PC-3 (cell line): ENCODE data around the gene MARK4. TPM values are rescaled to one million over a fixed set of nuclear protein-coding genes. Genes with fewer than 3 reads are reported as not detected.
A peak's percentile ranks its signal among the peaks of the same experiment; 100 is the strongest.

Experiments used
- ATAC-seq: fragments of 200-7000 bp; cut with Tn5 transposase; 2 replicates; pipeline ENCODE4 v1.9.1; 2020; ENCODE audit warnings: mild to moderate bottlenecking, moderate library complexity
- Bru-seq: library from RNA; stranded (reverse); fragments of 400-500 nt; gene quantifications from one replicate; lab custom pipeline; 2021; lab: Mats Ljungman, UMichigan
- BruChase-seq, 2 experiments: library from RNA; stranded (reverse); fragments of 400-500 nt; gene quantifications; one replicate each; lab custom pipeline; 2021; lab: Mats Ljungman, UMichigan
- BruUV-seq: library from RNA; stranded (reverse); fragments of 400-500 nt; replicated peaks from 2 replicates; lab custom pipeline; 2021; lab: Mats Ljungman, UMichigan
- CTCF ChIA-PET: fragments of 300-600 bp; sonication (Branson Sonifier 250); formaldehyde crosslinking; loops from one replicate; lab custom pipeline; 2022; ENCODE audit warnings: antibody characterized with exemption; lab: Charles Lee
- POLR2A ChIA-PET: fragments of 300-600 bp; sonication (Branson Sonifier 250); formaldehyde crosslinking; loops from one replicate; lab custom pipeline; 2022; ENCODE audit warnings: antibody characterized with exemption; ENCODE audit not compliant: unreplicated experiment; lab: Charles Lee
- DNase-seq: peaks from one replicate; pipeline ENCODE4 v3.0.0-alpha.2; 2015
- H2AFZ ChIP-seq: fragments of 300-600 bp; sonication (generic); 2 replicates; pipeline ENCODE4 v1.6.0; 2016; ENCODE audit warnings: antibody characterized with exemption, low read length
- H3F3A ChIP-seq: fragments of 300-600 bp; sonication (generic); one replicate; pipeline ENCODE4 v1.6.0; 2017; ENCODE audit warnings: antibody characterized with exemption, low read length, control low read depth, mild to moderate bottlenecking; ENCODE audit not compliant: unreplicated experiment
- H3K27ac ChIP-seq: fragments of 300-600 bp; sonication (generic); 2 replicates; pipeline ENCODE4 v1.5.1; 2016; ENCODE audit warnings: mild to moderate bottlenecking, low read length
- H3K27me3 ChIP-seq: fragments of 300-600 bp; sonication (generic); 2 replicates; pipeline ENCODE4 v1.6.1; 2016; ENCODE audit warnings: low read length, mixed read lengths
- H3K36me3 ChIP-seq: fragments of 300-600 bp; sonication (generic); 2 replicates; pipeline ENCODE4 v1.6.1; 2016; ENCODE audit warnings: low read depth, mixed run types, low read length, mixed read lengths
- H3K4me1 ChIP-seq: fragments of 300-600 bp; sonication (generic); 2 replicates; pipeline ENCODE4 v1.5.1; 2016; ENCODE audit warnings: low read length; ENCODE audit not compliant: insufficient read depth
- H3K4me2 ChIP-seq: fragments of 300-600 bp; sonication (generic); 2 replicates; pipeline ENCODE4 v1.6.0; 2016; ENCODE audit warnings: low read length
- H3K4me3 ChIP-seq: fragments of 300-600 bp; sonication (generic); 2 replicates; pipeline ENCODE4 v1.5.1; 2016; ENCODE audit warnings: mild to moderate bottlenecking, low read length, mixed read lengths
- H3K79me2 ChIP-seq: fragments of 300-600 bp; sonication (generic); 2 replicates; pipeline ENCODE4 v1.6.1; 2017; ENCODE audit warnings: low read length, mixed read lengths
- H3K9ac ChIP-seq: fragments of 300-600 bp; sonication (generic); 2 replicates; pipeline ENCODE4 v1.6.0; 2016; ENCODE audit warnings: mild to moderate bottlenecking, low read length
- H3K9me2 ChIP-seq: fragments of 300-600 bp; sonication (generic); replicated peaks from 2 replicates; pipeline ENCODE4 v1.6.1; 2016; ENCODE audit warnings: mixed run types, low read length, mixed read lengths
- H3K9me3 ChIP-seq: fragments of 300-600 bp; sonication (generic); 2 replicates; pipeline ENCODE4 v1.6.1; 2016; ENCODE audit warnings: low read length, mixed read lengths
- H4K20me1 ChIP-seq: fragments of 300-600 bp; sonication (generic); 2 replicates; pipeline ENCODE4 v1.6.1; 2016; ENCODE audit warnings: low read length, mixed read lengths
- EZH2 ChIP-seq: fragments of 300-600 bp; sonication (generic); IDR thresholded peaks from one replicate; pipeline ENCODE4 v1.6.1; 2017; ENCODE audit warnings: antibody characterized with exemption, mild to moderate bottlenecking, low read length; ENCODE audit not compliant: unreplicated experiment
- EZH2phosphoT487 ChIP-seq: fragments of 300-600 bp; sonication (generic); IDR thresholded peaks from 2 replicates; pipeline ENCODE4 v1.6.1; 2018; ENCODE audit warnings: mild to moderate bottlenecking, antibody characterized with exemption, low read length, borderline replicate concordance
- intact Hi-C: fragments of 100-400 bp; cut with micrococcal nuclease; formaldehyde crosslinking; loops from 2 replicates; pipeline ENCODE4 v1.9.0; 2023
- long read RNA-seq: library from polyadenylated mRNA; unstranded; transcript quantifications from one replicate; pipeline ENCODE4 v2.0.0, GENCODE V29; 2021; ENCODE audit not compliant: unreplicated experiment
- total RNA-seq: library from RNA; depleted of rRNA; stranded (reverse); fragments of >200 nt; gene quantifications from 2 replicates; pipeline ENCODE4 v1.2.3, GENCODE V29; 2014; rRNA removed
- TF ChIP-seq, protein P1 (sequence below): fragments of 300-600 bp; sonication (generic); conservative IDR thresholded peaks from 2 replicates; pipeline ENCODE4 v1.5.1; 2017; ENCODE audit warnings: antibody characterized with exemption, low read depth, mild to moderate bottlenecking, low read length

Gene MARK4
- total RNA-seq (12.1 and 21.8 TPM in 2 replicates), Bru-seq, nascent RNA (percentile 51 among the genes with signal in this experiment), BruChase-seq, experiment 1, labeled RNA remaining after a 6-hour chase (percentile 64 among the genes with signal in this experiment), BruChase-seq, experiment 2, labeled RNA remaining after a 2-hour chase (percentile 59 among the genes with signal in this experiment)
- long read RNA-seq, partial matches to known transcripts: 33 of 42 reads
- long read RNA-seq, other reads (novel, unspliced or antisense): 9 of 42 reads

DNA sequence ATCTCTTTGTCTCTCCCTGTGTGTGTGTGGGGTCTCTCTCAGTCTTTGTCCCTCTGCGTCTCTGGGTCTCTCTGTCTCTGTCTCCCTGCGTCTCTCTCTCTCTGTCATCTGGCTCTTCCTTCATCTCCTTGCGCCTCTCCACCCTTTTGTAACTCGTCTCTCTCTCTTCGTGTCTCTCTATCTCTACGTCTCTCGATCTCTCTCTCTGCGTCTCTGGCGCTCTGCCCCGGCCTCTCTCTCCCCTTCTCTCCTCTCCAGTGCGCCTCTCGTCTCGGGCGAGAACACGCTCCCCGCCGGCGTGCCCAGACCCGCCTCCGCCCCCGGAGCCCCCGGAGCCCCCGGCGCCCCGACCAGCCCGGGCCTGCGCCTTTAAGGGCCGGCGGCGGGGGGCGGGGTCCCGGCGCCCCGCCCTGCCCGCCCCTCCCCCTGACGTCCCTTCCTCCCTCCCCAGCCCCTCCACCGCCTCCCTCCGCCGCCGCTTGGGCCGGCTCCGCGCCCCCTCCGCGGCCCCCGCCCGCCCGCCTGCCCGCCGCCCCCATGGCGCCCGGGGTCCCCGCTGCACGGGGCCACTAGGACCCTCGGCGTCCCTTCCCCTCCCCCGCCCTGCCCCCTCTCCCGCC, at the start of gene MARK4:
MARK4 (plus strand) TSS at position 440 of the 620 bp plus-strand sequence. CDS start 318 bp downstream, outside the sequence.
- H3K4me2 ChIP-seq: peak within 1 kb of the TSS; percentile 97
- intact Hi-C loops: loop anchor here (10.0 kb wide), 1 partner anchor 236 kb away; no protein-coding TSS in a partner anchor
- no peaks in the 10 kb centered on the region for H3K36me3 ChIP-seq
- ChIA-PET CTCF (interaction anchor here (0.6 kb wide), 2 partner anchors 32 to 191 kb away, joined by 4 to 13 read pairs; no protein-coding TSS in a partner anchor), POLR2A (no interaction called here)
- H2AFZ ChIP-seq: peak within 1 kb of the TSS; percentile 99
- peaks cover 32% of the 10 kb centered on the region for H3K79me2 ChIP-seq
- no peaks in the 10 kb centered on the region for H4K20me1 ChIP-seq
- no peaks in the 10 kb centered on the region for H3K9me3 ChIP-seq
- no peak within 1 kb of the TSS for H3K27ac ChIP-seq
- DNase-seq (peak; percentile 54), ATAC-seq (peak; percentile 69)
- peaks cover 10% of the 10 kb centered on the region; the same call in 1 of the 2 replicates for H3K4me1 ChIP-seq
- TF ChIP-seq, protein P1, sequence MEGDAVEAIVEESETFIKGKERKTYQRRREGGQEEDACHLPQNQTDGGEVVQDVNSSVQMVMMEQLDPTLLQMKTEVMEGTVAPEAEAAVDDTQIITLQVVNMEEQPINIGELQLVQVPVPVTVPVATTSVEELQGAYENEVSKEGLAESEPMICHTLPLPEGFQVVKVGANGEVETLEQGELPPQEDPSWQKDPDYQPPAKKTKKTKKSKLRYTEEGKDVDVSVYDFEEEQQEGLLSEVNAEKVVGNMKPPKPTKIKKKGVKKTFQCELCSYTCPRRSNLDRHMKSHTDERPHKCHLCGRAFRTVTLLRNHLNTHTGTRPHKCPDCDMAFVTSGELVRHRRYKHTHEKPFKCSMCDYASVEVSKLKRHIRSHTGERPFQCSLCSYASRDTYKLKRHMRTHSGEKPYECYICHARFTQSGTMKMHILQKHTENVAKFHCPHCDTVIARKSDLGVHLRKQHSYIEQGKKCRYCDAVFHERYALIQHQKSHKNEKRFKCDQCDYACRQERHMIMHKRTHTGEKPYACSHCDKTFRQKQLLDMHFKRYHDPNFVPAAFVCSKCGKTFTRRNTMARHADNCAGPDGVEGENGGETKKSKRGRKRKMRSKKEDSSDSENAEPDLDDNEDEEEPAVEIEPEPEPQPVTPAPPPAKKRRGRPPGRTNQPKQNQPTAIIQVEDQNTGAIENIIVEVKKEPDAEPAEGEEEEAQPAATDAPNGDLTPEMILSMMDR: no peak
- TF ChIP-seq EZH2phosphoT487 (no peak), EZH2 (no peak)
- peak within 1 kb of the TSS; percentile 45 for H3K9ac ChIP-seq
- BruUV-seq: no TSS peak
- H3K27me3 ChIP-seq: no peaks in the 10 kb centered on the region
- no peaks in the 10 kb centered on the region for H3K9me2 ChIP-seq
- no peaks in the 10 kb centered on the region for H3F3A ChIP-seq
- peak within 1 kb of the TSS; percentile 78 for H3K4me3 ChIP-seq

DNA sequence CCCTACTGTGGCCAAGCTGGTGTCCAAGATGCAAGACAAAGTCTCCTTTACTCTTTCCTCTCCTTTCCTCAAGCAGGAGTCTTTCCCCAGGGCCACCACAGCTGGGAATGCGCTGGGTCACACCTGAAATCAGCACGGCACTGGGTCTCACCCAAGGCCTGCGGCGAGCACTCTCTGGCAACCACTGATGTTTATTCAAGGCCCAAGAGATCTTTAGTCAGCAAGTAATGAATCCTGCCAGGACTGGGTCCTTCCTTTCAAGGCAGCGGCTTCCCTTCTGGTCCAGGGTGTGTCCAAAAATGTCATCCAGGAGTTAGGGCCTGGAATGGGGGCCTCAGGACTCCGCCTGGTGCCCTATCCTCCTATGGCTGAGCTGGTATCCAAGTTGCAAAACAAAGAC, 48.4 kb upstream of the MARK4 start:
- no peak overlapping the region for H3K27ac ChIP-seq
- ChIA-PET POLR2A (no interaction called here), CTCF (no interaction called here)
- H3K27me3 ChIP-seq: no peaks in the 10 kb centered on the region
- BruUV-seq: no TSS peak
- H3K4me3 ChIP-seq: no peak overlapping the region
- H3K4me1 ChIP-seq: no peaks in the 10 kb centered on the region
- DNase-seq (no peak), ATAC-seq (no peak)
- H3K9ac ChIP-seq: no peak overlapping the region
- H3K4me2 ChIP-seq: no peak overlapping the region
- no peaks in the 10 kb centered on the region for H3F3A ChIP-seq
- TF ChIP-seq, protein P1: no peak
- TF ChIP-seq EZH2: no peak
- no peak for TF ChIP-seq EZH2phosphoT487
- no peaks in the 10 kb centered on the region for H3K9me3 ChIP-seq
- no peaks in the 10 kb centered on the region for H3K9me2 ChIP-seq
- no peaks in the 10 kb centered on the region for H4K20me1 ChIP-seq
- H3K36me3 ChIP-seq: no peaks in the 10 kb centered on the region
- H2AFZ ChIP-seq: no peak overlapping the region
- no peaks in the 10 kb centered on the region for H3K79me2 ChIP-seq
- intact Hi-C loops: no loop called here

DNA sequence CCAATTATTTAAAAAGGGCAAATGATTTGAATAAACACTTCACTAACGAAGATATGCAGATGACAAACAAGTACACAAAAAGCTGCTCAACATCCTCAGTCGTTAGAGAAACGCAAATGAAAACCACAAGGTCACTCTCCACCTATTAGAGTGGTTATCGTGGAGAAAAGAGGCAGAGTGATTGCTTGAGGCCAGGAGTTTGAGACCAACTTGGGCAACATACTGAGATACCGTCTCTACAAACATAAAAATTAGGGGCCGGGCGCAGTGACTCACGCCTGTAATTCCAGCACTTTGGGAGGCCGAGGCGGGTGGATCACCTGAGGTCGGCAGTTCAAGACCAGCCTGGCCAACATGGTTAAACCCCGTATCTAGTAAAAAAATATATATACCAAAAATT, 45.3 kb upstream of the MARK4 start:
- no peaks in the 10 kb centered on the region for H3K9me3 ChIP-seq
- no peaks in the 10 kb centered on the region for H3K36me3 ChIP-seq
- BruUV-seq: no TSS peak
- H3K4me2 ChIP-seq: no peak overlapping the region
- no peaks in the 10 kb centered on the region for H3K4me1 ChIP-seq
- intact Hi-C loops: no loop called here
- no peak overlapping the region for H3K4me3 ChIP-seq
- no peaks in the 10 kb centered on the region for H3F3A ChIP-seq
- no peak for TF ChIP-seq EZH2phosphoT487
- no peak for TF ChIP-seq EZH2
- TF ChIP-seq, protein P1: no peak
- no peak for DNase-seq
- CTCF ChIA-PET: no interaction called here
- H3K79me2 ChIP-seq: no peaks in the 10 kb centered on the region
- no peak overlapping the region for H3K27ac ChIP-seq
- no peaks in the 10 kb centered on the region for H3K27me3 ChIP-seq
- no peak for ATAC-seq
- no peak overlapping the region for H3K9ac ChIP-seq
- no peaks in the 10 kb centered on the region for H4K20me1 ChIP-seq
- H2AFZ ChIP-seq: no peak overlapping the region
- POLR2A ChIA-PET: no interaction called here
- H3K9me2 ChIP-seq: no peaks in the 10 kb centered on the region
